GM12872 (cell line): ENCODE measurements around the gene KRTAP10-1.

Experiments
- TF ChIP-seq, protein P1 (sequence below): IDR thresholded peaks from 3 replicates; pipeline ENCODE4 v1.5.1; 2011; ENCODE audit warnings: low read depth, mild to moderate bottlenecking, low read length, moderate library complexity; ENCODE audit not compliant: insufficient read depth

The KRTAP10-1 gene

DNA sequence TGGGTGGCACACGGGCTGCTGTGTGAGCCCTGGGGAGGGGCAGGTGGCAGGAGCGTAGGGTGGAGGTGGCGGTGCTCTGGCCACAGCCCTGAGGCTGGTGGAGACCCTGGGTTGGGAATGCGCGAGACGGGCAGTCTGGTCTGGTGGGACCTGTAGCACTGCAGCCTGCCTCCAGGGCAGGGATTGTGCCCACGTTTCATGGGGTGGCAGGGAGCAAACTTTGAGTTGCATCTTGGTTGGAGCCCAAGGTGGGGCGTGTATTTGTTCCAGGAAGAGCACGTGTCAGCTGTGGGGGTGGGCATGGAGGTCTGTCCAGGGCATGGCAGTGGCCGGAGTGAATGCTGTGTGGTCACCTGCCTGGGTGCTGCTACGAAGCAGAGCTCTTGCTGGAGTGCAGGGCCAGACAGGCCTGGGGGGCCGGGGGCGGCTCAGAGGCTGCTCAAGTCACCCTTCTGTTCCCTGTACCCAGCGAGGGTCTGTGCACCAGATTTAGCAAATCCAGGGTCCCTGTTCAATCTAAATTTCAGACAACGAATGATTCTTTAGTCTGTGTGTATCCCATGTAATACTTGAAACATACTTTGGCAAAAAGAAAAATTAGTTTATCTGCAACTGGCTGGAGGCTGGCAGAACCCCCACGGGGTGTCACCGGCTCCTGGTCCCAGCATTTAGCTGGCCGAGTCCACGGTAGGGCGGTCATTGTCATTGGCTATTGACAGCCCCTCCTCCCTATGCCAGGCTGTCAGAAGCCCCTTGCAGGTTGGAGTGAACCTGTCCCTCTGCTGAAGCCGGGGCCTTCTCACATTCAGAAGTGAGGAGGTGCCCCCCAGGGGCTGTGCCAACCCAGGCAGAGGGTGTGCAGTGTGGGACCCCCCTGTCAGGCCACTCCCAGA lies 27.3 kb downstream of the KRTAP10-1 start:
- TF ChIP-seq, protein P1, sequence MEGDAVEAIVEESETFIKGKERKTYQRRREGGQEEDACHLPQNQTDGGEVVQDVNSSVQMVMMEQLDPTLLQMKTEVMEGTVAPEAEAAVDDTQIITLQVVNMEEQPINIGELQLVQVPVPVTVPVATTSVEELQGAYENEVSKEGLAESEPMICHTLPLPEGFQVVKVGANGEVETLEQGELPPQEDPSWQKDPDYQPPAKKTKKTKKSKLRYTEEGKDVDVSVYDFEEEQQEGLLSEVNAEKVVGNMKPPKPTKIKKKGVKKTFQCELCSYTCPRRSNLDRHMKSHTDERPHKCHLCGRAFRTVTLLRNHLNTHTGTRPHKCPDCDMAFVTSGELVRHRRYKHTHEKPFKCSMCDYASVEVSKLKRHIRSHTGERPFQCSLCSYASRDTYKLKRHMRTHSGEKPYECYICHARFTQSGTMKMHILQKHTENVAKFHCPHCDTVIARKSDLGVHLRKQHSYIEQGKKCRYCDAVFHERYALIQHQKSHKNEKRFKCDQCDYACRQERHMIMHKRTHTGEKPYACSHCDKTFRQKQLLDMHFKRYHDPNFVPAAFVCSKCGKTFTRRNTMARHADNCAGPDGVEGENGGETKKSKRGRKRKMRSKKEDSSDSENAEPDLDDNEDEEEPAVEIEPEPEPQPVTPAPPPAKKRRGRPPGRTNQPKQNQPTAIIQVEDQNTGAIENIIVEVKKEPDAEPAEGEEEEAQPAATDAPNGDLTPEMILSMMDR: no peak

DNA sequence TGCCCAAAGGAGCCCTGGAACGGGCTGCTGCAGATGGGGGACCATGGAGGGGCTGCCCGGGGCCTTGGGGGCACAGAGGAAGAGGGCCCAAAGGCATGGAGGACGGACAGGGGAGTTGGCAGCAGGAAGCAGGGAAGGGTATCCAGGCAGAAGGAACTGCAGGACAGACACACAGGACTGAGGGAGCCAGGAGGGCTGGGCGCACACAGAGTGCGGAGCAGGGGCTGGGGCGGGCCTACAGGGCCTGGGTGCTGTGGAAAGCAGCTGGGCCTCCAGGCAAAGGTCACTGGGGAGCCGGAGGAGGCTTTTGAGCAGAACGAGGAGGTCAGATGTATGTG lies 28.1 kb downstream of the KRTAP10-1 start:
- TF ChIP-seq, protein P1: no peak

DNA sequence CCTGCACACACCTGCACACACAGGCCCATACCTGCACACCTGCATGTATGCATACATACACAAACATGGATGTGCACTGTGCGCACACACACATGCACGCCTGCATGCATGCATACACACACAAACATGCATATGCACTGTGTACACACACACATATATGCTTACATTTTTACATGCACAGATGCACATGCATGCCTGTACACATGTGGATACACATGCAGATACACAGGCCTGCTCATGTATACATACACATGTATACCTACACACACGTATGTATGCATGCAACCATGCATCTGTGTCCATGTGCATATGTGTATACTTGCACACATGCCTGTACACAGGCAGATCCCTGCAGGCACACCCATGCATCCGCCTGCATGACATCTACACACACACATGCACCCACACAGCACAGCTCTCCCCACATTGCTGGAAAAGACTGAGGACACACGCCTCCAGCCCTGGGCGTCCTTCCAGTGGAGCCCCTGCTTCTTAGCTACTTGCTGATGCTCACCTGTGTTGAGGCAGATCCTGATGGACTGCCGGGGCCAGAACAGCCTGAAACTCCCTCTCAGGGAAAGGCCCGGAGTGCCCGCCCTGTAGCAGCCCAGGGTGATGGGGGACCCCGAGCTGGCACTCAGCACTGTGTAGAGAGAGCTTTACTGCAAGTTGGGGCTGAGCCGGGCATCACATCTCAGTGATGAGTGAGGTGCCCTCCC lies 28.6 kb downstream of the KRTAP10-1 start:
- TF ChIP-seq, protein P1: no peak

DNA sequence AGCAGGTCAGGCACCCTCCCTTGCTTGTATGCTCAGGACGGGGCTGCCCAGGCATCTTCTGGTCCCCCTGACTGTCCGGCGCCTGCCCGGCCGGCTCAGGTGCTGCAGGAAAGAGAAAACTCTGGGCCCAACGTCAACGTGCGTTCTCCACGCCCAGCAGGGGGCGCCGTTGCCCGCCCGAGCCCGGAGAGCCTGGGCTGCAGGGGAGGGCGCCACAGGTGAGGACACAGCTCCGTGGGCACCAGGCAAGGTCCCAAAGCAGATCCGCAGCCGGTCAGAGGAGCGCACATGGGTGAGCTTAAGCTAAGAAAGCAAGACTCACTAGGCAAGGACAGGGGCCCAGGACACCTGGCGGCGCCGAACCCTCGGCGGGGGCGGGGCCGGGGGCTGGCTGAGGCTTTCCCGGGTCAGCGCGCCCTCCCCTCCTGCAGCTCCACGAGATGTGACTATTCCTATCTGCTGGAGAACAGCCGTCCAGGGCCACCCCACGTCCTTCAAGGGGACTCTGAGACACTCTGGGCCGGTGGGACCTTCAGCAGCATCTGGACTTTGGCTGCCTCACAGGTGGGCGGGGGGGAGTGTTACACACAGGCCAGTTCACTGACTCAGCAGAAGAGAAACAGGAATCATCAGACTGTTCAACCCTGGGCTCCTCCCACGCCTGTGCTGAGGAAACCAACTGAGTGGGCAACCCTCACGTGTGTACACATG lies 29.3 kb downstream of the KRTAP10-1 start:
- TF ChIP-seq, protein P1: peak; percentile 75; the same call in 2 of the 3 replicates

DNA sequence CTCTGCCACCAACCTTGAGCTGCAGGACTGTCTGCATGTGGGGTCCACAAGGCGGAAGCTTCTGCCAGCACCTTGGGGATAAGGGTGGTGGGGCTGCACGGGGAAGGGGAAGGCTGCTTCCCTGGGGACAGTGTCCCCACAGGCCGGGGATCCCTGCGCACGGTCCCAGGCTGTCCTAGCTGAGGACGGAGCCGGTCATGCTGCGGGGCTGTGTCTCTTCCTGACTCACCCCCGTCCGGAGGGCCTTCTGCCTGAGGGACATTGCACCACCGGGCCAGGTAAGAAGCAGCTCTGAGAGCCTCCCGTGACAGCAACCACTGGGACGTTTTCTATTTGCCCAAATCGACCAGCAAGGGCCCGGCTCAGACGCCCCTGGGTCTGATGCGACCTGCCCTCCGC lies 29.9 kb downstream of the KRTAP10-1 start:
- TF ChIP-seq, protein P1: no peak

DNA sequence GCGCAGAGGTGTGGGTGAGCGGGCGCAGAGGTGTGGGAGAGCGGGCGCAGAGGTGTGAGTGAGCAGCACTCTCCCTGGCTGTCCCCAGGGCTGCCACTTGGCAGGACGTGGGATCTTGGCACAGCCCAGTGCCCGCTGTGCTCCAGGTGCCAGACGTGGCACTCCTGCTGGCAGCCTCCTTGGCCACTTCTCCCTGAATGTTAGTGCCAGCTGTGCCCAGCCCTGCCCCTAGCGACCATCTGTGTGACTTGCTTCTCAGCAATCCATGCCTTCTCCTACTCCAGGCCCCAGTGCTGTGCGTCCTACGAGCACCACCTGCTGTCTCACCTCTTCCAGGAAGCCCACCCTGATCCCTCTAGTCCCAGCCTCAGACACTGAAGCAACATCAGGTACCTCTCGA lies 30.5 kb downstream of the KRTAP10-1 start:
- TF ChIP-seq, protein P1: peak; percentile 54
